DND-41 (cell line): ENCODE measurements around the gene LAGE3.
"Not testable (repeated sequence)": the region's sequence is repeated elsewhere in the genome, so short reads cannot be mapped to it uniquely, and the experiment has no call there.

Experiments
- ATAC-seq: fragments of 200-7000 bp; cut with Tn5 transposase; 3 replicates; pipeline ENCODE4 v1.9.1; 2021; ENCODE audit warnings: low read depth; ENCODE audit not compliant: insufficient read depth
- DNase-seq: peaks from one replicate; pipeline ENCODE4 v3.0.0-alpha.2; 2020
- H2AFZ ChIP-seq: 2 replicates; pipeline ENCODE4 v1.6.0; 2012; ENCODE audit warnings: low read depth, low read length
- H3K27ac ChIP-seq: 2 replicates; pipeline ENCODE4 v1.5.1; 2012; ENCODE audit warnings: low read length, inconsistent platforms
- H3K27me3 ChIP-seq: fragments of 200-600 bp; sonication (generic); 2 replicates; pipeline ENCODE4 v1.6.0; 2012; ENCODE audit warnings: low read length, mild to moderate bottlenecking, inconsistent platforms; ENCODE audit not compliant: insufficient read depth, poor library complexity
- H3K36me3 ChIP-seq: 2 replicates; pipeline ENCODE4 v1.5.1; 2012; ENCODE audit warnings: low read length, inconsistent platforms; ENCODE audit not compliant: insufficient read depth
- H3K4me1 ChIP-seq: 2 replicates; pipeline ENCODE4 v1.5.1; 2012; ENCODE audit warnings: mild to moderate bottlenecking, low read length; ENCODE audit not compliant: insufficient read depth
- H3K4me2 ChIP-seq: 2 replicates; pipeline ENCODE4 v1.6.0; 2012; ENCODE audit warnings: mild to moderate bottlenecking, moderate library complexity, low read length, inconsistent platforms; ENCODE audit not compliant: insufficient read depth
- H3K4me3 ChIP-seq, 2 experiments: fragments of 200-600 bp in 1 of 2; shearing (Covaris generic) in 1 of 2; 2 replicates each; pipeline ENCODE4 v1.5.1; 2012 to 2016; ENCODE audit warnings: inconsistent platforms in 2 of 2, low read length in 2 of 2, mild to moderate bottlenecking in 2 of 2, low read depth in 1 of 2, moderate library complexity in 1 of 2
- H3K79me2 ChIP-seq: 2 replicates; pipeline ENCODE4 v1.6.0; 2012; ENCODE audit warnings: low read length, inconsistent platforms; ENCODE audit not compliant: insufficient read depth
- H3K9ac ChIP-seq: 2 replicates; pipeline ENCODE4 v1.6.0; 2012; ENCODE audit warnings: low read depth, mild to moderate bottlenecking, inconsistent platforms, low read length, moderate library complexity
- H3K9me3 ChIP-seq: 2 replicates; pipeline ENCODE4 v1.5.1; 2012; ENCODE audit warnings: low read length, moderate library complexity, mild to moderate bottlenecking, inconsistent platforms; ENCODE audit not compliant: insufficient read depth, severe bottlenecking
- H4K20me1 ChIP-seq: 2 replicates; pipeline ENCODE4 v1.6.0; 2012; ENCODE audit warnings: low read length; ENCODE audit not compliant: insufficient read depth
- EZH2 ChIP-seq: IDR thresholded peaks from 3 replicates; pipeline ENCODE4 v1.6.1; 2012; ENCODE audit warnings: borderline replicate concordance, low read depth, mild to moderate bottlenecking, moderate library complexity, low read length, inconsistent platforms; ENCODE audit not compliant: severe bottlenecking
- TF ChIP-seq, protein P1 (sequence below): IDR thresholded peaks from 2 replicates; pipeline ENCODE4 v1.5.1; 2012; ENCODE audit warnings: borderline replicate concordance, low read length, moderate library complexity, mild to moderate bottlenecking; ENCODE audit not compliant: poor library complexity, severe bottlenecking; ENCODE audit errors: extremely low read depth

LAGE3 gene

DNA sequence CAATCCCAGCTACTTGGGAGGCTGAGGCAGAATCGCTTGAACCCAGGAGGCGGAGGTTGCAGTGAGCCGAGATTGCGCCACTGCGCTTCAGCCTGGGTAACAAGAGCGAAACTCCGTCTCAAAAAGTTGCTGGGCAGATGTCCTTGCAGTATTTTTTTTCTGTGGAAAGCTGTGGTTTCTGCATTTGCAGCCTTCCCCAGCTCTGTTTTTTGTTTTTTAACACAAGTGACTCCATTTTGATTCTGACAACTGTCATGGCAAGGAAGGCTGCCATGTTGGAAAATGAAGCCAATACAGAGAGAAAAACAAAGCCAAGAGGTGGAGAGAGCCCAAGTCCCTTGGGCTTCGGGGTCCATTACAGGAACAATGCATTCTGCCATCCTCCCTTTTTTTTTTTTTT is 23.0 kb upstream of the LAGE3 start:
- no peak for DNase-seq
- Histone ChIP-seq H3K27ac (no peak overlapping the region), H3K36me3 (peaks cover 17% of the 10 kb centered on the region; the same call in 1 of the 2 replicates), H2AFZ (no peak overlapping the region), H4K20me1 (no peaks in the 10 kb centered on the region), H3K4me2 (no peak overlapping the region), H3K4me1 (no peaks in the 10 kb centered on the region), H3K4me3 (no peak overlapping the region), H3K79me2 (no peaks in the 10 kb centered on the region), H3K9ac (no peak overlapping the region), H3K27me3 (no peaks in the 10 kb centered on the region), H3K9me3 (no peaks in the 10 kb centered on the region)
- no peak for TF ChIP-seq EZH2
- TF ChIP-seq, protein P1, sequence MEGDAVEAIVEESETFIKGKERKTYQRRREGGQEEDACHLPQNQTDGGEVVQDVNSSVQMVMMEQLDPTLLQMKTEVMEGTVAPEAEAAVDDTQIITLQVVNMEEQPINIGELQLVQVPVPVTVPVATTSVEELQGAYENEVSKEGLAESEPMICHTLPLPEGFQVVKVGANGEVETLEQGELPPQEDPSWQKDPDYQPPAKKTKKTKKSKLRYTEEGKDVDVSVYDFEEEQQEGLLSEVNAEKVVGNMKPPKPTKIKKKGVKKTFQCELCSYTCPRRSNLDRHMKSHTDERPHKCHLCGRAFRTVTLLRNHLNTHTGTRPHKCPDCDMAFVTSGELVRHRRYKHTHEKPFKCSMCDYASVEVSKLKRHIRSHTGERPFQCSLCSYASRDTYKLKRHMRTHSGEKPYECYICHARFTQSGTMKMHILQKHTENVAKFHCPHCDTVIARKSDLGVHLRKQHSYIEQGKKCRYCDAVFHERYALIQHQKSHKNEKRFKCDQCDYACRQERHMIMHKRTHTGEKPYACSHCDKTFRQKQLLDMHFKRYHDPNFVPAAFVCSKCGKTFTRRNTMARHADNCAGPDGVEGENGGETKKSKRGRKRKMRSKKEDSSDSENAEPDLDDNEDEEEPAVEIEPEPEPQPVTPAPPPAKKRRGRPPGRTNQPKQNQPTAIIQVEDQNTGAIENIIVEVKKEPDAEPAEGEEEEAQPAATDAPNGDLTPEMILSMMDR = no peak
- no peak for ATAC-seq

DNA sequence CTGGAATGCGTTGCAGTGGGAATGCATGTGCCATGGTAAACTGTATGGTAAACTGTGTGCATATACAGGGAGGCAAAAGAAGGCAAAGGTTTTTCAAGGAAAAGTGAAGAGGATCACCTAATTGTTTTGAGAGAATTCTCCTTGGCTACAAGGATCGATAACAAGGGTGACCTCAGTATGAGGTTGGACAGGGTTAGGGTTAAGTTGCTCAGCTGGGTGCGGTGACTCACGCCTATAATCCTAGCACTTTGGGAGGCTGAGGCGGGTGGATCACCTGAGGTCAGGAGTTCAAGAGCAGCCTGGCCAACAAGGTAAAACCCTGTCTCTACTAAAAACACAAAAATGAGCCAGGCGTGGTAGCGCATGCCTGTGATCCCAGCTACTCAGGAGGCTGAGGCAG is 22.3 kb upstream of the LAGE3 start:
- H3K9me3 ChIP-seq, ATAC-seq, H3K4me1 ChIP-seq, H3K9ac ChIP-seq, H3K79me2 ChIP-seq, H3K27ac ChIP-seq, H3K27me3 ChIP-seq, H4K20me1 ChIP-seq, H2AFZ ChIP-seq, DNase-seq, H3K4me2 ChIP-seq, H3K4me3 ChIP-seq: not testable (repeated sequence)
- peaks cover 11% of the 10 kb centered on the region; the same call in 1 of the 2 replicates for H3K36me3 ChIP-seq

DNA sequence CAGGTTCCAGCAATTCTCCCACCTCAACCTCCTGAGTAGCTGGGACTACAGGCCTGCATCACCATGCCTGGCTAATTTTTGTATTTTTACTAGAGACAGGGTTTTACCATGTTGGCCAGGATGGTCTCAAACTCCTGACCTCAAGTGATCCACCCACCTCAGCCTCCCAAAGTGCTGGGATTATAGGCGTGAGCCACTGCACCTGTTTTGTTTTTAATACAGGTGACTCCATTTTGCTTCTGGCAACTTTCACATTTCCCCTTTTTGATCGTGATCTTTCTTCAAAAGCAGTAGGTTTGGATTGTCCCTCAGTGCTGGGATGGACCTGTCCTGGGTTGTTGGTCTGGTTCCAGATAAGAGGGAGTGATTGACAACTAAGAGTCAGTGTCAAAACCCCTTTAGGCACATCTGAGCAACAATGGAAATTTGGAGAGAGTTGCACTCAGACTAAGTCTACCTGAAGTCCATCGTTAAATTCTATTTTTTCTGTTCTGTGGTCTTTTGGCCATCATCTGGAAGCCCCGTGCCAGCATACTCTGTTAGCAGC is 17.6 kb upstream of the LAGE3 start:
- not testable (repeated sequence) for ATAC-seq, H2AFZ ChIP-seq, H3K9ac ChIP-seq, DNase-seq, H3K79me2 ChIP-seq, H3K27ac ChIP-seq, H3K27me3 ChIP-seq, H3K9me3 ChIP-seq, H3K4me2 ChIP-seq, H3K4me1 ChIP-seq, H3K36me3 ChIP-seq, H3K4me3 ChIP-seq, H4K20me1 ChIP-seq

GRCh38 chrX:154495472-154495922 is 16.4 kb upstream of the LAGE3 start:
- Histone ChIP-seq H3K4me3 (no peak overlapping the region), H3K9me3 (no peaks in the 10 kb centered on the region), H2AFZ (no peak overlapping the region)

More at GRCh38 chrX:154495472-154495922, 16.4 kb upstream of the LAGE3 start:
- DNase-seq = no peak
- no peak overlapping the region for H3K4me2 ChIP-seq
- H3K36me3 ChIP-seq = no peaks in the 10 kb centered on the region
- H3K27ac ChIP-seq = no peak overlapping the region
- H4K20me1 ChIP-seq = no peaks in the 10 kb centered on the region
- TF ChIP-seq EZH2 = no peak
- TF ChIP-seq, protein P1 = no peak
- no peaks in the 10 kb centered on the region for H3K27me3 ChIP-seq
- no peaks in the 10 kb centered on the region for H3K79me2 ChIP-seq
- H3K4me1 ChIP-seq = peaks cover 8% of the 10 kb centered on the region
- ATAC-seq = no peak
- no peak overlapping the region for H3K9ac ChIP-seq
